MM.1S (cell line): ENCODE data around the gene AVPR1B.

Experiments
- CTCF ChIP-seq: fragments of 300-600 bp; sonication (generic); IDR thresholded peaks from 2 replicates; pipeline ENCODE4 v1.5.1; 2016; ENCODE audit warnings: antibody characterized with exemption, low read length, mixed read lengths
- EZH2 ChIP-seq: fragments of 300-600 bp; sonication (generic); optimal IDR thresholded peaks from 2 replicates; pipeline ENCODE3; 2017; ENCODE audit warnings: low read depth, mild to moderate bottlenecking, antibody characterized with exemption, low read length, mixed read lengths

DNA sequence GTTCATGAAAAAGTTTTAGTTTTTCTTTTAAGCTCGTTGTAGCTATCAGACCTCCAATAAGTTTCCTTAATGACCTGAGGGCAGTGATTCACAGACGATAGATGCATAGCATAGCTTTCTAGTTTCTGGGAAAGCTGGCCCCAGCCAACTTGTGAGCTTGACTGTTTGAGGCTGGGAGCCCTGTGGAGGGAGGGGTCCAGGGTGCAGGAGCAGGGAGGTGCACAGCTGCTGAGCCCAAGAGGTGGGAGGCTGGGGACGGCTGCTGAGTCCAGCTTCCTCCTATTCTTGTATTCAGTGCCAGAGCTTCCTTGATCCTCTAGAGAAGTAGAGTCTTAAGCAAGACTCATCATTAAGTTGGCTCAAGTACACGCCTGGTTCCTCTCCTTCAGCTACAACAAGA lies 11.0 kb upstream of the AVPR1B start:
- TF ChIP-seq EZH2 (no peak), CTCF (no peak)
